Measurements from ENCODE around the gene DMRTC1B. TPM values are rescaled to one million over a fixed set of nuclear protein-coding genes. Genes with fewer than 3 reads are reported as not detected.
"Not testable (repeated sequence)": the region's sequence is repeated elsewhere in the genome, so short reads cannot be mapped to it uniquely, and the experiment has no call there.

The DMRTC1B gene, protein sequence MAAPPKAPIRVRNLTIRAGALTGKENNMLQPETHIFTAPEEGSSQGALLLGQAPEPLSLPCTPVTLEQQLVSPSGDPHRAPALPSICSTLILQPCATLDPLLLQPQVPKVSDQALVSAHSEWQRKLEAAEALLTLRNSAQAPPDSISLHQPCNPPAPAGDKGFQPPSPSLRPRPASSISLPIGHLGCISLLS
- total RNA-seq: not detected

DNA sequence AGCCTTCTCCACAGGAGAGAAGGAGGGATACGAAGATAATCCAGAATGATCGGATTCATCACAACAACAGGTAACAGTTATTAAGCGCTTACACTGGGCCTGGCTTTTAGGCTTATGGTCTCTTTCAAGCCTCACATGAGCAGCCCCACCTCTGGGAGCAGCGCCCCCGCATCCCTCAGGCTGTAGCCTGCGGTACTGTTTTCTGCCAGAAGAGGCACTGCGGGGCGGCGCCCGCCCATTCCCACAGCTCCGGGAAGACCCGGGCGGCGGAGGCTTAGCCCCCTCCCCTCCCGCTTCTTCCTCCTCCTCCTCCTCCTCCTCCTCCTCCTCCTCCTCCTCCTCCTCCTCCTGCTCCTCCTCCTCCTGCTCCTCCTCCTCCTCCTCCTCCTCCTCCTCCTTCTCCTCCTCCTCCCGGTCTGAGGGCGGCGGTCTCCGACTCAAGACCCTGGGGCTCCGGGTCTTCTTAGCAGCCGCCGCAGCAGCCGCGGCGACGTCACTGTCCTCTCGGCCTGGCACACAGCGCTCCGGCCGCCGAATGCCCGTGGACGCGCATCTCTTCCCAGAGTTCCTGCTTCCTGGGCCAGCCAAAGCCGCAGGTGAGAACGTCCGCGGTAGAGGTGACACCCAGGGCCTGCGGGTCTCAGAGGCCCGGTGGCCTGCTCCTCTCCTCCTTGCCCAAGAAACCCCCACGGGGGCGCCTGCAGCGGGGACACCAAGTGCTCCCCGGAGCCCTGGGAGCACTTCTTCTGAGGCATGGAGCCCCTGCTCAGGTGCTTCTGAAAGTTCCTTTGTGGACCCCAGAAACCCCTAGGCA is at the start of gene DMRTC1B:
Gene DMRTC1B, plus strand, starts transcription at position 238 of the 814 bp plus-strand sequence. CDS start 68,246 bp downstream, outside the sequence.
- intact Hi-C loops (cut with DNase I); H3K36me3 ChIP-seq; H3K4me1 ChIP-seq; H3K9me3 ChIP-seq; H3K27ac ChIP-seq; DNase-seq (ENCODE audit: extremely low spot score in 2 of 2); H3K4me3 ChIP-seq; H3K27me3 ChIP-seq: not testable (repeated sequence)

DNA sequence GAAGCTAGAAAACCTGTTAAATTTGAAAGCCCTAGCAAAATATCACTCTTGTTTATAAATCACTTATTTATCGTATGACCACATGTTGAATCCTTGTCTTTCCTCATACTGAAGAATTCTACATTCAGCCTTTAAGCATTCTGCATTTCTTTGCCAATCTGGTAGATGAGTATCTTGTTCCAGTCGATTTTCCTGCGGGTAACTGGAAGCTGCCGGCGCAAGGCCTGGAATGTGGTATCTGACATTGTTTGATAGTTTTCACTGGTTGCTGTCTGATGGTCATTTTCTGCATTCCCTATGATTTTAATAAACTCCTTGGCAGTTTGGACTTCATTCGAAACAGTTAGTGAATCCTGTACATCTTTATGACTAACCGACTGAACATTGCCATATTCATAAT is 48.8 kb upstream of the DMRTC1B start:
- Histone ChIP-seq H3K4me3 (no peak overlapping the region), H3K9me3 (no peaks in the 10 kb centered on the region), H3K27ac (no peak overlapping the region), H3K4me1 (no peaks in the 10 kb centered on the region), H3K36me3 (no peaks in the 10 kb centered on the region), H3K27me3 (no peaks in the 10 kb centered on the region)
- intact Hi-C loops (cut with DNase I): no loop called here
- no peak for TF ChIP-seq POLR2AphosphoS5 (IDR thresholded peaks at IDR 0.05; ENCODE audit: insufficient read depth in 1 of 2, low read depth in 1 of 2)
- no peak for TF ChIP-seq POLR2A (IDR thresholded peaks at IDR 0.05)
- TF ChIP-seq, protein P1, sequence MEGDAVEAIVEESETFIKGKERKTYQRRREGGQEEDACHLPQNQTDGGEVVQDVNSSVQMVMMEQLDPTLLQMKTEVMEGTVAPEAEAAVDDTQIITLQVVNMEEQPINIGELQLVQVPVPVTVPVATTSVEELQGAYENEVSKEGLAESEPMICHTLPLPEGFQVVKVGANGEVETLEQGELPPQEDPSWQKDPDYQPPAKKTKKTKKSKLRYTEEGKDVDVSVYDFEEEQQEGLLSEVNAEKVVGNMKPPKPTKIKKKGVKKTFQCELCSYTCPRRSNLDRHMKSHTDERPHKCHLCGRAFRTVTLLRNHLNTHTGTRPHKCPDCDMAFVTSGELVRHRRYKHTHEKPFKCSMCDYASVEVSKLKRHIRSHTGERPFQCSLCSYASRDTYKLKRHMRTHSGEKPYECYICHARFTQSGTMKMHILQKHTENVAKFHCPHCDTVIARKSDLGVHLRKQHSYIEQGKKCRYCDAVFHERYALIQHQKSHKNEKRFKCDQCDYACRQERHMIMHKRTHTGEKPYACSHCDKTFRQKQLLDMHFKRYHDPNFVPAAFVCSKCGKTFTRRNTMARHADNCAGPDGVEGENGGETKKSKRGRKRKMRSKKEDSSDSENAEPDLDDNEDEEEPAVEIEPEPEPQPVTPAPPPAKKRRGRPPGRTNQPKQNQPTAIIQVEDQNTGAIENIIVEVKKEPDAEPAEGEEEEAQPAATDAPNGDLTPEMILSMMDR (IDR thresholded peaks at IDR 0.05): no peak
- DNase-seq (ENCODE audit: extremely low spot score in 2 of 2): no peak

DNA sequence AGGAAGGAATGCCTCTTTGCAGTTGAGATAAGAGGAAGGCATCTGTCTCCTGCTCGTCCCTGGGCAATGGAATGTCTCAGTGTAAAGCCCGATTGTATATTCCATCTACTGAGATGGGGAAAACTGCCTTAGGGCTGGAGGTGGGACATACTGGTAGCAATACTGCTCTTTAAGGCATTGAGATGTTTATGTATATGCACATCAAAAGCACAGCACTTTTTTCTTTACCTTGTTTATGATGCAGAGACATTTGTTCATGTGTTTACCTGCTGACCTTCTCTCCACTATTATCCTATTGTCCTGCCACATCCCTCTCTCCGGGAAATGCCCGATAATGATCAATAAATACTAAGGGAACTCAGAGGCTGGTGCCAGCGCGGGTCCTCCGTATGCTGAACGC is 43.1 kb upstream of the DMRTC1B start:
- DNase-seq (ENCODE audit: extremely low spot score in 2 of 2); intact Hi-C loops (cut with DNase I); H3K9me3 ChIP-seq; H3K27me3 ChIP-seq; H3K27ac ChIP-seq; H3K4me3 ChIP-seq; H3K4me1 ChIP-seq; H3K36me3 ChIP-seq: not testable (repeated sequence)

DNA sequence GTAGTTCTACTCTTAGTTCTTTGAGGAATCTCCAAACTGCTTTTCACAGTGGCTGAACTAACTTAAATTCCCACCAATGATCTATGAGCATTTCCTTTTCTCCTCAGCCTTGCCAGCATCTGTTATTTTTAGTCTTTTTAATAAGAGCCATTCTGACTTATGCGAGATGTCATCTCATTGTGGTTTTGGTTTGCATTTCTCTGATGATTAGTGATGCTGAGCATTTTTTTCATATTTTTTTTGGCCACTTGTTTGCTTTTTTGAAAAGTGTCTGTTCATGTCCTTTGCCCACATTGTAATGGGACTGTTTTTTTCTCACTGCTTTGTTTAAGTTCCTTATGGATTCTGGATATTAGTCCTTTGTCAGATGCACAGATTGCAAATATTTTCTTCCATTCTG is 41.1 kb upstream of the DMRTC1B start:
- no peaks in the 10 kb centered on the region for H3K27me3 ChIP-seq
- no peaks in the 10 kb centered on the region for H3K9me3 ChIP-seq
- TF ChIP-seq, protein P1 (IDR thresholded peaks at IDR 0.05): no peak
- no peak for TF ChIP-seq POLR2AphosphoS5 (IDR thresholded peaks at IDR 0.05; ENCODE audit: insufficient read depth in 1 of 2, low read depth in 1 of 2)
- TF ChIP-seq POLR2A (IDR thresholded peaks at IDR 0.05): no peak
- DNase-seq (ENCODE audit: extremely low spot score in 2 of 2): no peak
- no peaks in the 10 kb centered on the region for H3K4me1 ChIP-seq
- intact Hi-C loops (cut with DNase I): no loop called here
- H3K27ac ChIP-seq: no peak overlapping the region
- H3K36me3 ChIP-seq: no peaks in the 10 kb centered on the region
- no peak overlapping the region for H3K4me3 ChIP-seq

DNA sequence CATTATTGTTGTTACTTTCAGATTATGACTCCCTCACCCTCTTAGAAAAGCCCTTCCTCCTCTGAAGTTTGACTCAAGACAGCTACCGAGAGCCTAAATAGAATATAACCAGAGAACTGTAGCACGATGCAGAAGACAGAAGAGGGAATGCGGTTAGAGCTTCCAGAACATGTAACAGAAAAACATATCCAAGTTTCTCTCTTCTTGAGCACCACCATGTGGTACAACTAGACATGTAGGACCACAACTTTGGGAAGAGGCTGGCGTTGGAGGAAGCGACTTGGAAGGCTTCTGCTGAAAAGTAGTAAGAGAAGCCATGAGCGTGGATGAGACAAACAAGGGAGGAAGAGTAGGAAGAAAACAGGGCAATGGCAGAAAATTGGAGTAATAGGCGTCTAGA is 31.1 kb upstream of the DMRTC1B start:
- H3K27me3 ChIP-seq; H3K27ac ChIP-seq; DNase-seq (ENCODE audit: extremely low spot score in 2 of 2); intact Hi-C loops (cut with DNase I); H3K4me1 ChIP-seq; H3K36me3 ChIP-seq; H3K9me3 ChIP-seq; H3K4me3 ChIP-seq: not testable (repeated sequence)

DNA sequence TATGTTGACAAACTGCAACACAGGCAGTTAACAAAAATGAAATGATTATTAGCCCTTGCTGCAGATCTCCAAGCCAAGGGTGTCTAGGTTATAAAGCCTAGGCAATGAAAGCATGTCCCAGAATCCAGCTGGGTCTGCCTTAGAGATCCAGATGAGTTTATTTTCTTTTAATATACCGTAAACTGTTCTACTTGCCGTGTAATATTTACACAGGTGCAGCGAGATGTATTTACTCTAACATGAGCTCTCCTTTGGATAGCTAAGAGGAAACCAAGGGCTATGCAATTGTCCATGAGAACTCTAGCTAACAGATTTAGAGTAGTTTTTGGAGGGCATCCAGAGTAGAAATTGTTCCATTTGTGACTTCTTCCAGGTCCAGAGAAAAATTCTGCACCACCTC is 28.1 kb upstream of the DMRTC1B start:
- DNase-seq (ENCODE audit: extremely low spot score in 2 of 2); H3K27ac ChIP-seq; H3K4me3 ChIP-seq; H3K36me3 ChIP-seq; intact Hi-C loops (cut with DNase I); H3K9me3 ChIP-seq; H3K27me3 ChIP-seq; H3K4me1 ChIP-seq: not testable (repeated sequence)

DNA sequence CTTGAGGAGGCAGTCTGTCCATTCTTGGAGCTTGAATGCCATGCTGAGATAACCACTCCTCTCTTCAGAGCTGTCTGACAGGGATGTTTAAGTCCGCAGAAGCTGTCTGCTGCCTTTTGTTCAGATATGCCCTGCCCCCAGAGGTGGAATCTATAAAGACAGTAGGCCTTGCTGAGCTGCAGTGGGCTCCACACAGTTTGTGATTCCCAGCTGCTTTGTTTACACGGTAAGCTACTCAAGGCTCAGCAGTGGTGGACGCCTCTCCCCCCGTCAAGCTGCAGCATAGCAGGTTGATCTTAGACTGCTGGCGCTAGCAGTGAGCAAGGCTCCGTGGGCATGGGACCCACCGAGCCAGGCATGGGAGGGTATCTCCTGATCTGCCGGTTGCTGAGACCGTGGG is 16.2 kb upstream of the DMRTC1B start:
- H3K36me3 ChIP-seq; H3K9me3 ChIP-seq; intact Hi-C loops (cut with DNase I); H3K4me3 ChIP-seq; H3K4me1 ChIP-seq; H3K27ac ChIP-seq; DNase-seq (ENCODE audit: extremely low spot score in 2 of 2); H3K27me3 ChIP-seq: not testable (repeated sequence)

DNA sequence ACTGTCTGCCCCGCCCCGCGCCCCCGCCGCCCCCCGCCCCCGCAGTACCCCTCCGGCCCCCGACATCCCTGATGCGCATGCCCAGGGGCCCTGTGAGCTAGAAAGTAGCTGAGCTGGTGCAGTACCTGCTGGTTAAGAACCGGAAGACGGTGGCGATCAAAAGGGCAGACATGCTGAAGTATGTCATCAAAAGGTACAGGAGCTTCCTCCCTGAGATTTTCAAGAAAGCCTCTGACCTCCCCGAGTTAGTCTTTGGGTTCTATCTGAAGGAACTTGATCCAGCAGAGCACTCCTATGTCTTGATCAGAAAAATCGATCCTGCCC is 739 bp downstream of the DMRTC1B start:
- H3K27me3 ChIP-seq; H3K27ac ChIP-seq; H3K9me3 ChIP-seq; DNase-seq (ENCODE audit: extremely low spot score in 2 of 2); intact Hi-C loops (cut with DNase I); H3K36me3 ChIP-seq; H3K4me1 ChIP-seq; H3K4me3 ChIP-seq: not testable (repeated sequence)

DNA sequence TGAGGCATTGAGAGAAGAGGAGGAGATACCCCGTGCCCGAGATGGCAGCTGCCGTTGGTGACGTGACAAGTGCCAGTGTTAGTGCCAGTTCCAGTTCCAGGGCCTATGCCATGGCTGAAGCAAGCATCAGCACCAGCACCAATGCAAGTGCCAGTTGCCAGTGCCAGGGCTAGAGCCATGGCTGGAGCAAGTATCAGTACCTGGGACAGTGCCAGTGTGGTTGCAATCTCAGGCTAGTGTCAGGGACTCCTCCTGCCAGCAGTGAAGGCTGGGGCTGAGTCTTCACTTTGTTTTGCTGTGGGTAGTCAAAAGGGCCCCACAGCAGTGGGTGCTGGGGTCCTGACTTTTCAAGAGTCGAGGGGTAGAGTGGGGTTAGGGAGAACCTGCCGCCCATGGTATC is 1.5 kb downstream of the DMRTC1B start:
- H3K9me3 ChIP-seq; H3K4me1 ChIP-seq; H3K27me3 ChIP-seq; H3K27ac ChIP-seq; H3K4me3 ChIP-seq; intact Hi-C loops (cut with DNase I); H3K36me3 ChIP-seq; DNase-seq (ENCODE audit: extremely low spot score in 2 of 2): not testable (repeated sequence)

DNA sequence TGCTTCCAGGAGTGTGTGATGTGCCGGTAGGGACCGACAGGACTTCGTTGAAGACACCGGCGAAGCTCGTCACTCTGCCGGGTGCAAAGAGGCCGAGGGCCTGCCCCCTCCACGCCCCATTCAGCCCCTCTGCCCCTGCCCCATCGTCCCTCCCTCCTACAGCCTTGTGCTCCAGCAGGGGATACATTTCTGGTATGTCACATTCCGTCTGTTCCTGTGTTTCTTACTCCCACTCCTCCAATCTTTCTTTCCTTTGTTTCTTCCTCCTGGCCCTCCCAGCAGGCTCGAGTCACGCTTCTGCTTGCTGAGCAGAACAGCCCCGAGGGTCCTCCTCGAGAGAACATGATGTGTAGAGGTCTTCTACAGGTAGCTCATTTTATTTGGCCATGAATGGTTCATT is 5.9 kb downstream of the DMRTC1B start, which contains the start of gene FAM236B:
Gene FAM236B, minus strand, starts transcription at position 101 of the 400 bp plus-strand sequence. Its CDS starts 100 bp downstream, at position 1.
- H3K27ac ChIP-seq; H3K4me1 ChIP-seq; H3K9me3 ChIP-seq; H3K27me3 ChIP-seq; DNase-seq (ENCODE audit: extremely low spot score in 2 of 2); H3K36me3 ChIP-seq; intact Hi-C loops (cut with DNase I); H3K4me3 ChIP-seq: not testable (repeated sequence)

DNA sequence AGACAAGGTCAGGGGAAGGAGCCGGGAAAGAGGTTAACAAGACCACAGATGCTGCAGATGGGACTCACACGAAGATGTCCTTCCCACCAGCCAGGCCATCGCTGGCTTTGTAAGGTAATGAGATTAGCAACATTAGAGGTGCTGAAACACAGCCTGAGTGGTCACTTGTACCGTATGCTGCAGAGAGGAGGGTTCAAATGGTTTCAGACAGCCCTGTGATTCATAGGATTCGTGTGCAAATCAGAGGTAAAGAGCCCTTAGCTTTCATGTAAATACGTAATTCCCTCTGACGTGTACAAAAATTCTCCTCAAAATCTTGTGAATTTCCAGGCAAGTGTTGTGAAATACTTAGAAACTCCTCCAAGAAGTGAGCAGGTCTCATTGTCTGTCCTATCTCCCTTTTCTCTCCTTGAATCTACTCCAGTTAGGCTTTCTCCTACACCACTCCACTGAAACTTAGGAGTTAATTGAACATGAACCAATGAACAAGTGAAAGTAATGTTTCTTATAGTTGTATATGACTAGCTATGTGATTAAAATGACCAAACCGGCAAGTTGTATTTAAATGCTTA is 6.8 kb downstream of the DMRTC1B start:
- H3K27me3 ChIP-seq; H3K4me3 ChIP-seq; H3K9me3 ChIP-seq; H3K4me1 ChIP-seq; H3K27ac ChIP-seq; DNase-seq (ENCODE audit: extremely low spot score in 2 of 2); H3K36me3 ChIP-seq; intact Hi-C loops (cut with DNase I): not testable (repeated sequence)
